ENCODE results near the gene S100A13. TPM values are rescaled to one million over a fixed set of nuclear protein-coding genes. Genes with fewer than 3 reads are reported as not detected.
A peak's percentile ranks its signal among the peaks of the same experiment; 100 is the strongest.

S100A13 gene
- total and polyA plus RNA-seq, 2 donors (not counting 1 experiment from before 2014, with no cell fraction given): 172 to 399 TPM

DNA sequence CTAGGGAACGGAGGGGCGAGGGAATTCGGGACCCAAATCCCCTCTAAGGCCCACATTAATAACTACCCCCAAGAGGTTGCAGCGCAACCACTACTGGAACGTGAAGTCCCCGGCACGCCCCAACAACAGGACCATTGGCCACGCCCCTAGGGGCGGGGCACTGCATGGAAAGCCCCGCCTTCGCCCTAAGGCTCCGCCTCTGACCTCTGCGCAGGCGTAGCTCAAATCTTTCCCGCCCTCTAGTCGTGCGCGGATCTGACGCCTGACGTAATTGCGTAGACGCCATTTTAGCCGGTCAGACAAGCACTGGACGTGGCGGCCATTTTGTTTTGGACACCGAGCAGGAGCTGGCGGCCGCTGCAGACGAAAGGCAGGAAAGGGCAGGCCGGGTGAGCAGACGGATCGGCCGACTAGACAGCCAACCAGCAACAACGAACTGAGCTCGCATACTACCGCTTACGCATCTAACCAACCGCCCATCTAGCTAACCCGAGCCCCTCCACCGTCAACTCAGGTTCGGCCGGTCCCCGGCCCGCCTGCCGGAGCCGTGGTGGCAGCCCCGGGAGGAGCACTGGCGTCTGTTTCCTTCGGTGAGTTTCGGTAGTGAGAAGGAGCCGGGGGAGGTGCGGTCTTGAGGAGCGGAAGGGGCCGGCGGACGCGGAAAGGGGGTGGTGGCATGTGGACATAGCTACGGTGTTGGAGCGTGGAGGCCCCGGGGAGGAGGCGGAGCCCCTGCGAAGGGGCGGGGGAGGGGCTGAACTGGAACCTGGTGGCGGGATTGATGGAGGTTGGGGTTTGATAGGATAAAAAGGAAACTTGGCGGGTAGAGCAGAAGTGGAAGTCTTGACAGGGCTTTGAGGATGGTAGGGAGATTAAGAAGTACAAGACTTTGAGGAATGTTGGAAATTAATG lies 6.7 kb upstream of the S100A13 start, which contains the start of gene CHTOP:
Gene CHTOP, plus strand, starts transcription at position 313 of the 912 bp plus-strand sequence. CDS start 2,523 bp downstream, outside the sequence.
- peaks cover 13% of the 10 kb centered on the region for H3K36me3 ChIP-seq (ENCODE audit: control insufficient read depth, insufficient read depth, low read length)
- no peaks in the 10 kb centered on the region for H3K9me3 ChIP-seq (ENCODE audit: control insufficient read depth, insufficient read depth, low read depth, low read length)
- H3K27me3 ChIP-seq (ENCODE audit: control insufficient read depth, insufficient read depth, low read length): no peaks in the 10 kb centered on the region
- peak within 1 kb of the TSS; percentile 91 for H3K4me2 ChIP-seq (ENCODE audit: extremely low read depth, insufficient read depth, low read length)
- peaks cover 32% of the 10 kb centered on the region for H3K79me2 ChIP-seq (ENCODE audit: control insufficient read depth, insufficient read depth, low read length)
- H2AFZ ChIP-seq (ENCODE audit: low read length): peak within 1 kb of the TSS; percentile 21
- peak; percentile 97 to 99 for DNase-seq (ENCODE audit: low read depth in 2 of 2)
- peaks cover 7% of the 10 kb centered on the region for H3K4me1 ChIP-seq (ENCODE audit: control insufficient read depth, extremely low read depth, insufficient read depth, low read length)
- H3K4me3 ChIP-seq (replicated peaks in 1 of 4; ENCODE audit: control extremely low read depth in 1 of 4, insufficient read depth in 1 of 4, low read depth in 3 of 4, low read length in 4 of 4): peak within 1 kb of the TSS; percentile 45 to 96 (median 75)
- peak within 1 kb of the TSS; percentile 88 for H3K9ac ChIP-seq (ENCODE audit: insufficient read depth, low read length)
- TF ChIP-seq, protein P1, sequence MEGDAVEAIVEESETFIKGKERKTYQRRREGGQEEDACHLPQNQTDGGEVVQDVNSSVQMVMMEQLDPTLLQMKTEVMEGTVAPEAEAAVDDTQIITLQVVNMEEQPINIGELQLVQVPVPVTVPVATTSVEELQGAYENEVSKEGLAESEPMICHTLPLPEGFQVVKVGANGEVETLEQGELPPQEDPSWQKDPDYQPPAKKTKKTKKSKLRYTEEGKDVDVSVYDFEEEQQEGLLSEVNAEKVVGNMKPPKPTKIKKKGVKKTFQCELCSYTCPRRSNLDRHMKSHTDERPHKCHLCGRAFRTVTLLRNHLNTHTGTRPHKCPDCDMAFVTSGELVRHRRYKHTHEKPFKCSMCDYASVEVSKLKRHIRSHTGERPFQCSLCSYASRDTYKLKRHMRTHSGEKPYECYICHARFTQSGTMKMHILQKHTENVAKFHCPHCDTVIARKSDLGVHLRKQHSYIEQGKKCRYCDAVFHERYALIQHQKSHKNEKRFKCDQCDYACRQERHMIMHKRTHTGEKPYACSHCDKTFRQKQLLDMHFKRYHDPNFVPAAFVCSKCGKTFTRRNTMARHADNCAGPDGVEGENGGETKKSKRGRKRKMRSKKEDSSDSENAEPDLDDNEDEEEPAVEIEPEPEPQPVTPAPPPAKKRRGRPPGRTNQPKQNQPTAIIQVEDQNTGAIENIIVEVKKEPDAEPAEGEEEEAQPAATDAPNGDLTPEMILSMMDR (conservative IDR thresholded peaks at IDR 0.05 in 1 of 2, IDR thresholded peaks at IDR 0.05 in 1 of 2; ENCODE audit: low read depth in 1 of 2, low read length in 2 of 2): no peak
- TF ChIP-seq EZH2 (IDR thresholded peaks at IDR 0.05; ENCODE audit: low read length, missing control alignments): no peak
- no peaks in the 10 kb centered on the region for H4K20me1 ChIP-seq (ENCODE audit: control insufficient read depth, extremely low read depth, insufficient read depth, low read length)
- peak within 1 kb of the TSS; percentile 93 for H3K27ac ChIP-seq (ENCODE audit: insufficient read depth, low read length)

DNA sequence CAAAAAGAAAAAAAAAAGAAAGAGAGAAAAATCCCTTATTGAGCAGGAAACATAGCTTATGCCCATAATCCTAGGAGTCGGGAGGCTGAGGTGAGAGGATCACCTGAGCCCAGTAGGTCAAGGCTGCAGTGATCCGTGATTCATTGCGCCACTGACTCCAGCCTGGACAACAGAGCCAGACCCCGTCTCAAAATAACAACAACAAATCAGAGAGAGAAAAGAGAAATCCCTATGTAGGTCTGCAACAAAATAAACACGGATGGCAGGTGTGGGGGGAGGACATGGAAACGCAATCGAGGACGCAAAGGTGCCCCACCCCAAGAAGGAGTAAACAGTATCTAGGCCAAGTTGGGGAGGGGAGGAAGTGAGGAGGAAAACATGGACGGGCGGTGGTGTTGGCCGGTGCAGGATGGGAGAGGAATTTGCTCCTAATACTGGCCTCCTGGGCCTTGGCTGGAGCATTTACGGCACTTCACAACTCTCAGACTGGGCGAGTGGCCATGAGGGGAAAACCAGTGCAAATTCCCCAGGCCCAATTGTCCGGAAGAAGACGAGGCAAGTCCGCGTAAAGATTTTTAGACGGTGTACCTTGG lies 6.0 kb upstream of the S100A13 start:
- no peaks in the 10 kb centered on the region for H3K27me3 ChIP-seq (ENCODE audit: control insufficient read depth, insufficient read depth, low read length)
- TF ChIP-seq, protein P1 (conservative IDR thresholded peaks at IDR 0.05 in 1 of 2, IDR thresholded peaks at IDR 0.05 in 1 of 2; ENCODE audit: low read depth in 1 of 2, low read length in 2 of 2): no peak
- no peak for TF ChIP-seq EZH2 (IDR thresholded peaks at IDR 0.05; ENCODE audit: low read length, missing control alignments)
- H3K4me3 ChIP-seq (replicated peaks in 1 of 4; ENCODE audit: control extremely low read depth in 1 of 4, insufficient read depth in 1 of 4, low read depth in 3 of 4, low read length in 4 of 4): peak overlapping the region; percentile 16 to 92 (median 44)
- DNase-seq (ENCODE audit: low read depth in 2 of 2): no peak
- peak overlapping the region; percentile 93 for H3K27ac ChIP-seq (ENCODE audit: insufficient read depth, low read length)
- peak overlapping the region; percentile 91 for H3K4me2 ChIP-seq (ENCODE audit: extremely low read depth, insufficient read depth, low read length)
- peaks cover 32% of the 10 kb centered on the region for H3K79me2 ChIP-seq (ENCODE audit: control insufficient read depth, insufficient read depth, low read length)
- peak overlapping the region; percentile 21 for H2AFZ ChIP-seq (ENCODE audit: low read length)
- H4K20me1 ChIP-seq (ENCODE audit: control insufficient read depth, extremely low read depth, insufficient read depth, low read length): no peaks in the 10 kb centered on the region
- H3K9me3 ChIP-seq (ENCODE audit: control insufficient read depth, insufficient read depth, low read depth, low read length): no peaks in the 10 kb centered on the region
- peaks cover 12% of the 10 kb centered on the region for H3K36me3 ChIP-seq (ENCODE audit: control insufficient read depth, insufficient read depth, low read length)
- no peak overlapping the region for H3K9ac ChIP-seq (ENCODE audit: insufficient read depth, low read length)
- H3K4me1 ChIP-seq (ENCODE audit: control insufficient read depth, extremely low read depth, insufficient read depth, low read length): peaks cover 7% of the 10 kb centered on the region

All from fibroblast of lung (primary cell).